ENCODE results near the gene HAPLN2.

- no peak for TF ChIP-seq CTCF (optimal IDR thresholded peaks at IDR 0.05 in 1 of 3, IDR thresholded peaks at IDR 0.05 in 1 of 3, conservative IDR thresholded peaks at IDR 0.05 in 1 of 3; ENCODE audit: extremely low read depth in 1 of 3, insufficient read depth in 2 of 3, low read length in 3 of 3)
- no peak for TF ChIP-seq EZH2 (IDR thresholded peaks at IDR 0.05; ENCODE audit: low read length)
Measured at GRCh38 chr1:156648951-156649350, 29.7 kb downstream of the HAPLN2 start.

Measured in keratinocyte (primary cell).